NCI-H2227 treated with DMSO at 0.1 percent for 48 hours (cell line): Measurements from ENCODE around the gene OR6C70.
"Not testable (repeated sequence)": the region's sequence is repeated elsewhere in the genome, so short reads cannot be mapped to it uniquely, and the experiment has no call there.

Experiments
- DNase-seq: peaks from one replicate; lab custom pipeline; 2025; lab: John Stamatoyannopoulos, UW

The OR6C70 gene

GRCh38 chr12:55470088-55470829 is at the start of gene OR6C70:
Gene OR6C70, minus strand, starts transcription at chr12:55470138. Its CDS starts 0 bp downstream, at chr12:55470138.
- DNase-seq = no peak

DNA sequence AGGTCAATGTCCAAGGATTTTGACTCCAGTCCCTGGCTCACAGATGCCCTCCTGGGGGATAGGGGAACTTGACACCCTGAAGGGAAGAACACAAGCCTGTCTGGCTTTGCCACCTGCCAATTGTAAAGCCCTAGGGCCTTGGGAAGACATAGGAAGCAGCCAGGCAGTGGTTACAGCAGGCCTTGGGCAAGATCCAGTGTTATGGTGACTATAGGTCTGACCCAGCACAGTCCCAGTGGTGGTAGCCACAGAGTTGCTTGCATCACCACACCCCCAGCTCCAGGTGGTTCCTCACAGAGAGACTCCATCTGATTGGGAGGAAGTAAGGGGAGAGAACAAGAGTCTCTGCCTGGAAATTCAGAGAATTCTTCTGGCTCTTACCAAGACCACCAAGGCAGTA is 46.5 kb upstream of the OR6C70 start:
- DNase-seq = no peak

DNA sequence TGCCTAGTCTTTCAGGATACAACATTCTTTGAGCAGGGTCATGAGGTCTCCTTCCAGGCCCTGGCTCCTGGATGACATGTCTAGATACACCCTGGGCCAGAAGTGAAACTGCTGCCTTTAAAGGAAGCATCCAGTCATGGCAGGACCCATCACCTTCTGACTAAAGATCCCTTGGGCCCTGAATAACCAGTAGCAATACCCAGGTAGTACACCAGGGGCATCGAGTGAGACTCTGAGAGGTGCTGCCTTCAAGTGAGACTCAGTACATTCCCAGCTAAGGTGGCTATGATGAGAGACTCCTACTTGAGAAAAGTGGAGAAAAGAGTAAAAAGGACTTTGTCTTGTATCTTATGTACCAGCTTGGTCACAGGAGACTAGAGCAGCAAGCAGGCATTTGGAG is 45.8 kb upstream of the OR6C70 start:
- no peak for DNase-seq

- DNase-seq = no peak
Measured at GRCh38 chr12:55501601-55502000, 31.7 kb upstream of the OR6C70 start.

DNA sequence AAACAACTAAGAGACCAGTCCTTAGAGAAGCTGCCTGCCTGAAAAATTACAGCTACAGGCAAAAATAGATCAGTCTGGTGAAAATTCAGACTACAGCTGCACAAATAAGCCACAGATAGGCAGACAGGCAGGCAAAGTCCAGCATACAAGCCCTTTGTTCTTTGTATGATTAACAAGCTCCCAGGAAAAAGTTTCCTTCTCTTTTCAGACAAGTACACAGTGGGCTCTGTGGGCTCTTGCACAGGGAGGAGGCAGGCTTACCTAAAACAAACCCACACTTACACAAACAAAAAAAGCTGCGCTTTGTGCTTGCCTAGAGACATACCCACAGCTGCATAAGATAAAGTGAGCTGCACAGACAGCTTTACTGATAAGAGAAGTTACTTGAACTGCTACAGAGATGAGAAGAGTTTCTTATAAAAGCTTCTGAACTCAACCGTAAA is 29.9 kb upstream of the OR6C70 start:
- no peak for DNase-seq

GRCh38 chr12:55499231-55499630 is 29.3 kb upstream of the OR6C70 start:
- DNase-seq = no peak

- no peak for DNase-seq
Measured at GRCh38 chr12:55495490-55495889, 25.6 kb upstream of the OR6C70 start.

DNA sequence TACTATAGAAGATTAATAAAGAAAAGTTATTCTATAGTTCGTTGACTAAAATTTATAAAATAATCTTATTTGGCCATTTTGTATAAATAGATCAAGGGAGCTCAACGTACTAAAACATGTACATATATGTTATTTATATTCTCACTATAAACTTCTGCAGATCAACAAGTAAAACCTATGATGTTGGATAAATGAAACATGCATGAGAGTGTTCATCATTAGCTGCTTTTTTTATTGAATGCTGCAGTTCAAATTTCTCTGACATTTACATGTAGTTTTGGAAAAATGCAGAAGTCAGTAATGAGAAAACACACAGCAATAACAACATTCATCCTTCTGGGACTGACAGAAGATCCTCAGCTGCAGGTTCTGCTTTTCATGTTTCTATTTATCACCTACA is 22.1 kb upstream of the OR6C70 start, which contains the start of gene OR6C68:
Gene OR6C68, plus strand, starts transcription at position 301 of the 400 bp plus-strand sequence. Its CDS starts 0 bp downstream, at position 301.
- no peak for DNase-seq

DNA sequence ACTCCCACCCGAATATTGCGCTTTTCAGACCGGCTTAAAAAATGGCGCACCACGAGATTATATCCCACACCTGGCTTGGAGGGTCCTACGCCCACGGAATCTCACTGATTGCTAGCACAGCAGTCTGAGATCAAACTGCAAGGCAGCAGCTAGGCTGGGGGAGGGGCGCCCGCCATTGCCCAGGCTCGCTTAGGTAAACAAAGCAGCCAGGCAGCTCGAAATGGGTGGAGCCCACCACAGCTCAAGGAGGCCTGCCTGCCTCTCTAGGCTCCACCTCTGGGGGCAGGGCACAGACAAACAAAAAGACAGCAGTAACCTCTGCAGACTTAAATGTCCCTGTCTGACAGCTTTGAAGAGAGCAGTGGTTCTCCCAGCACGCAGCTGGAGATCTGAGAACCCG is 14.3 kb upstream of the OR6C70 start:
- not testable (repeated sequence) for DNase-seq

GRCh38 chr12:55479136-55479535 is 9.2 kb upstream of the OR6C70 start:
- DNase-seq = not testable (repeated sequence)

GRCh38 chr12:55472264-55472663 is 2.3 kb upstream of the OR6C70 start:
- DNase-seq = no peak

- no peak for DNase-seq
Measured at GRCh38 chr12:55469291-55469690, 647 bp downstream of the OR6C70 start.

DNA sequence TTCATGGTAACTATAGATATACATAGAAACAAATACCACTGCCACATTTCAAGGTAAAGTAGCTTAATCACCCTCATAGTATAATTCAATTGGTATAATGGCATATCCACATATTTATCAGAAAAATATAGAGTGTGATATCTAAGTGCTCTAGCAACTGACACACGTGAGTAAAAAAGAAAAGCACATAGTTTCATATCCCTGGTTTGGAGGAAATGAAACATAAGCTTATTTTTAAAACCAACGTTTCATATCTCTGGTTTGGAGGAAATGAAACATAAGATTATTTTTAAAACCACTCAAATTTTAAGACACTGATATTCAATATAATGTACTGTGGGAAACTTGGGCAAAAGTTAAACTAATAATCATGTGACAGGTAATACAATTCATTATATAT is 2.1 kb downstream of the OR6C70 start:
- no peak for DNase-seq

DNA sequence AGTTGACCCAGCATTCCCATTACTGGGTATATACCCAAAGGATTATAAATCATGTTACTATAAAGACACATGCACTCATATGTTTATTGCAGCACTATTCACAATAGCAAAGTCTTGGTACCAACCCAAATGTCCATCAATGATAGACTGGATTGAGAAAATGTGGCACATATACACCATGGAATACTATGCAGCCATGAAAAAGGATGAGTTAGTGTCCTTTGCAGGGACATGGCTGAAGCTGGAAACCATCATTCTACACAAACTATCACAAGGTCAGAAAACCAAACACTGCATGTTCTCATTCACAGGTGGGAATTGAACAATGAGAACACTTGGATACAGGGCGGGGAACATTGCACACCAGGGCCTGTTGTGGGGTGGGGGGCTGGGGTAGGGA is 5.0 kb downstream of the OR6C70 start:
- DNase-seq = not testable (repeated sequence)

- no peak for DNase-seq
Measured at GRCh38 chr12:55448825-55449224, 21.1 kb downstream of the OR6C70 start.

GRCh38 chr12:55446326-55446725 is 23.6 kb downstream of the OR6C70 start:
- no peak for DNase-seq

GRCh38 chr12:55445357-55445756 is 24.6 kb downstream of the OR6C70 start:
- DNase-seq = no peak

DNA sequence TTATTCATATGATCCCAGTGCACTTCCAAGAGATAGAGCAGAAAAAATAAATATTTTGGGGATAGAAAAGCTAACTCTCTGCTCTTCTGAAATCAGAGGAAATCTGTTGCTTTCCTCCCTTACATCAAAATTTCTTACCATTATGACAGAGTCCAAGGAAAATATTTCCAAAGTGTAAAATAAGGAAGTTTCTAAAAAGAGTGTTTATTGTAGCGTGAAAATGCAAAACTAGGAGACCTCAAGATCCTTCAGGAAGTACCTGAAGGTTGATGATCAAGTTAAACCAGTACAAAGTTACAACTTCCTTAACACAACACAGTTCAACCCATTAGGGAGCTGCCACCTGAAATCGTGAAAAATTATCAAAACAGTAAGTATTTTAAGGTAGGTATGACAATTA is 26.2 kb downstream of the OR6C70 start, which contains the start of gene OR6C2:
Gene OR6C2, plus strand, starts transcription at position 301 of the 400 bp plus-strand sequence. CDS start 8,138 bp downstream, outside the sequence.
- DNase-seq = no peak

DNA sequence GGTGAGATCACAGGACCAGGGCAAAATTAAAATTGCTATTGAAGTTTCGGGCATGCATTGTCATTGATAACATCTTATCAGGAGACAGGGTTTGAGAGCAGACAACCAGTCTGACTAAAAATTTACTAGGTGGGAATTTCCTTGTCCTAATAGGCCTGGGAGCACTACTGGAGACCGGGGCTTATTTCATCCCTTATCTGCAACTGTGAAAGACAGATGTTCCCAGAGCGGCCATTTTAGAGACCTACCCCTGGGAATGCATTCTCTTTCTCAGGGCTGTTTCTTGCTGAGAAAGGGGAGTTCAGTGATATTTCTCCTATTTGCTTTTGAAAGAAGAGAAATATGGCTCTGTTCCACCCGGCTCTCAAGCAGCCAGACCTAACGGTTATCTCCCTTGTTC is 28.7 kb downstream of the OR6C70 start:
- not testable (repeated sequence) for DNase-seq

GRCh38 chr12:55428331-55429243 is 41.4 kb downstream of the OR6C70 start:
- no peak for DNase-seq

GRCh38 chr12:55425954-55426353 is 44.0 kb downstream of the OR6C70 start, which contains the start of gene OR6C76:
Gene OR6C76, plus strand, starts transcription at chr12:55426254. Its CDS starts 0 bp downstream, at chr12:55426254.
- DNase-seq = no peak

GRCh38 chr12:55420307-55420962 is 49.5 kb downstream of the OR6C70 start:
- DNase-seq = no peak
